GM23338 (cell line): ENCODE data around the gene HTRA2.

Experiments used
- CTCF ChIP-seq, 2 experiments: fragments of 200-600 bp in 1 of 2; sonication (generic) in 1 of 2; conservative IDR thresholded peaks; 2 replicates each; pipeline versions ENCODE4 v1.5.1 to v1.6.1; 2016 to 2017; ENCODE audit warnings: antibody characterized with exemption in 2 of 2, low read depth in 2 of 2, mild to moderate bottlenecking in 2 of 2, moderate library complexity in 1 of 2
- POLR2AphosphoS5 ChIP-seq: IDR thresholded peaks from 2 replicates; pipeline ENCODE4 v1.6.1; 2016; ENCODE audit warnings: antibody characterized with exemption, low read depth
- TF ChIP-seq, protein P1 (sequence below): IDR thresholded peaks from one replicate; pipeline ENCODE4 v1.6.1; 2018; ENCODE audit warnings: antibody characterized with exemption; ENCODE audit not compliant: unreplicated experiment
- TF ChIP-seq, protein P2 (sequence below): IDR thresholded peaks from 2 replicates; pipeline ENCODE4 v1.6.1; 2016; ENCODE audit warnings: antibody characterized with exemption

- TF ChIP-seq CTCF (conservative IDR thresholded peaks at IDR 0.05; ENCODE audit: low read depth in 2 of 2) = no peak
- TF ChIP-seq POLR2AphosphoS5 = no peak
- TF ChIP-seq, protein P1, sequence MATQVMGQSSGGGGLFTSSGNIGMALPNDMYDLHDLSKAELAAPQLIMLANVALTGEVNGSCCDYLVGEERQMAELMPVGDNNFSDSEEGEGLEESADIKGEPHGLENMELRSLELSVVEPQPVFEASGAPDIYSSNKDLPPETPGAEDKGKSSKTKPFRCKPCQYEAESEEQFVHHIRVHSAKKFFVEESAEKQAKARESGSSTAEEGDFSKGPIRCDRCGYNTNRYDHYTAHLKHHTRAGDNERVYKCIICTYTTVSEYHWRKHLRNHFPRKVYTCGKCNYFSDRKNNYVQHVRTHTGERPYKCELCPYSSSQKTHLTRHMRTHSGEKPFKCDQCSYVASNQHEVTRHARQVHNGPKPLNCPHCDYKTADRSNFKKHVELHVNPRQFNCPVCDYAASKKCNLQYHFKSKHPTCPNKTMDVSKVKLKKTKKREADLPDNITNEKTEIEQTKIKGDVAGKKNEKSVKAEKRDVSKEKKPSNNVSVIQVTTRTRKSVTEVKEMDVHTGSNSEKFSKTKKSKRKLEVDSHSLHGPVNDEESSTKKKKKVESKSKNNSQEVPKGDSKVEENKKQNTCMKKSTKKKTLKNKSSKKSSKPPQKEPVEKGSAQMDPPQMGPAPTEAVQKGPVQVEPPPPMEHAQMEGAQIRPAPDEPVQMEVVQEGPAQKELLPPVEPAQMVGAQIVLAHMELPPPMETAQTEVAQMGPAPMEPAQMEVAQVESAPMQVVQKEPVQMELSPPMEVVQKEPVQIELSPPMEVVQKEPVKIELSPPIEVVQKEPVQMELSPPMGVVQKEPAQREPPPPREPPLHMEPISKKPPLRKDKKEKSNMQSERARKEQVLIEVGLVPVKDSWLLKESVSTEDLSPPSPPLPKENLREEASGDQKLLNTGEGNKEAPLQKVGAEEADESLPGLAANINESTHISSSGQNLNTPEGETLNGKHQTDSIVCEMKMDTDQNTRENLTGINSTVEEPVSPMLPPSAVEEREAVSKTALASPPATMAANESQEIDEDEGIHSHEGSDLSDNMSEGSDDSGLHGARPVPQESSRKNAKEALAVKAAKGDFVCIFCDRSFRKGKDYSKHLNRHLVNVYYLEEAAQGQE = no peak
- TF ChIP-seq, protein P2, sequence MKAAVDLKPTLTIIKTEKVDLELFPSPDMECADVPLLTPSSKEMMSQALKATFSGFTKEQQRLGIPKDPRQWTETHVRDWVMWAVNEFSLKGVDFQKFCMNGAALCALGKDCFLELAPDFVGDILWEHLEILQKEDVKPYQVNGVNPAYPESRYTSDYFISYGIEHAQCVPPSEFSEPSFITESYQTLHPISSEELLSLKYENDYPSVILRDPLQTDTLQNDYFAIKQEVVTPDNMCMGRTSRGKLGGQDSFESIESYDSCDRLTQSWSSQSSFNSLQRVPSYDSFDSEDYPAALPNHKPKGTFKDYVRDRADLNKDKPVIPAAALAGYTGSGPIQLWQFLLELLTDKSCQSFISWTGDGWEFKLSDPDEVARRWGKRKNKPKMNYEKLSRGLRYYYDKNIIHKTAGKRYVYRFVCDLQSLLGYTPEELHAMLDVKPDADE = no peak
These were observed 21.7 kb upstream of the HTRA2 start for GRCh38 chr2:74507926-74508520.
